Upper lobe of left lung (tissue), 6 donors: ENCODE results near the gene NBEAL2. TPM values are rescaled to one million over a fixed set of nuclear protein-coding genes. Genes with fewer than 3 reads are reported as not detected.

Source experiments
- ATAC-seq, 2 donors: fragments of 200-7000 bp; cut with Tn5 transposase; one replicate each; pipeline ENCODE4 v1.9.1; 2022; ENCODE audit warnings: mild to moderate bottlenecking in 2 of 2, moderate library complexity in 2 of 2; ENCODE audit not compliant: low FRiP score in 2 of 2
- DNase-seq, 2 donors: peaks; one replicate each; pipeline ENCODE4 v3.0.0-alpha.2; 2019 to 2020
- H3K27ac ChIP-seq, 4 donors: fragments of 200-600 bp; sonication (generic); one replicate each; pipeline ENCODE4 v1.5.1; 2016 to 2019
- H3K27me3 ChIP-seq, 4 donors: fragments of 200-600 bp; sonication (generic); one replicate each; pipeline ENCODE4 v1.5.1; 2017 to 2019
- H3K36me3 ChIP-seq, 4 donors: fragments of 200-600 bp; sonication (generic); one replicate each; pipeline ENCODE4 v1.5.1; 2016 to 2019
- H3K4me1 ChIP-seq, 4 donors: fragments of 200-600 bp; sonication (generic); one replicate each; pipeline ENCODE4 v1.5.1; 2018 to 2019
- H3K4me3 ChIP-seq, 4 donors: fragments of 200-600 bp; sonication (generic); one replicate each; pipeline ENCODE4 v1.5.1; 2017 to 2019; ENCODE audit warnings: mild to moderate bottlenecking in 2 of 4, moderate library complexity in 1 of 4
- H3K9me3 ChIP-seq, 4 donors: fragments of 200-600 bp; sonication (generic); one replicate each; pipeline ENCODE4 v1.5.1; 2018 to 2019
- CTCF ChIP-seq, 6 experiments: fragments of 450-650 bp in 4 of 6; fragments of 200-600 bp in 2 of 6; sonication (generic) in 2 of 6; IDR thresholded peaks; one replicate each; pipeline ENCODE4 v1.5.1; 2016 to 2019; ENCODE audit warnings: antibody characterized with exemption in 6 of 6
- EP300 ChIP-seq, 4 donors: sonication (generic); formaldehyde crosslinking; IDR thresholded peaks; one replicate each; pipeline ENCODE4 v1.5.1; 2017; ENCODE audit warnings: antibody characterized with exemption in 4 of 4, control low read depth in 2 of 4
- POLR2A ChIP-seq, 4 donors: fragments of 450-650 bp; IDR thresholded peaks; one replicate each; pipeline ENCODE4 v1.5.1; 2016 to 2017; ENCODE audit warnings: antibody characterized with exemption in 4 of 4, mild to moderate bottlenecking in 2 of 4
- POLR2AphosphoS5 ChIP-seq, 2 donors: sonication (generic); formaldehyde crosslinking; IDR thresholded peaks; one replicate each; pipeline ENCODE4 v1.5.1; 2017; ENCODE audit warnings: antibody characterized with exemption in 2 of 2
- WGBS, 2 donors: methylation state at CpG; one replicate each; pipeline ENCODE4 v1.1.5; 2017 to 2018; 5-methylcytosine and 5-hydroxymethylcytosine counted together
- total RNA-seq, 6 donors: library from RNA; depleted of rRNA in 4 of 6; stranded (reverse); fragments of >200 nt in 4 of 6; gene quantifications; one replicate each; pipeline versions ENCODE4 v1.1.0 to v1.2.1, GENCODE V29; 2016 to 2021
- donor health status: DM: no; HTN: no; CAD: no; lungs with moderate emphysema.
- donor health status: DM: no; HTN: yes; CAD: no; lungs with severe emphysema.

The NBEAL2 gene
- total RNA-seq, 6 donors from 2014 or later = 94.7 to 436 (median 163) TPM

GRCh38 chr3:46957092-46957820 lies 22.2 kb upstream of the NBEAL2 start:
- Histone ChIP-seq H3K27ac (peak overlapping the region in 2 of 4 donors; percentile 34 to 49), H3K9me3 (no peaks in the 10 kb centered on the region), H3K27me3 (no peaks in the 10 kb centered on the region), H3K36me3 (no peaks in the 10 kb centered on the region), H3K4me1 (peaks cover 85 to 90% (median 87%) of the 10 kb centered on the region in 4 donors), H3K4me3 (no peak overlapping the region)
- ATAC-seq (no peak), DNase-seq (no peak)
- TF ChIP-seq POLR2AphosphoS5 (IDR thresholded peaks at IDR 0.05) (no peak), EP300 (IDR thresholded peaks at IDR 0.05) (no peak), POLR2A (IDR thresholded peaks at IDR 0.05) (no peak), CTCF (IDR thresholded peaks at IDR 0.05) (no peak)
- 63 to 80% methylated on average over 11 of the region's 11 CpGs for WGBS, 2 donors

- H3K27ac ChIP-seq = peak overlapping the region; percentile 29 to 82 (median 74)
- WGBS, 2 donors = 82 to 88% methylated on average over 6 to 9 of the region's 9 CpGs
- TF ChIP-seq POLR2A (IDR thresholded peaks at IDR 0.05) (no peak), POLR2AphosphoS5 (IDR thresholded peaks at IDR 0.05) (no peak), EP300 (IDR thresholded peaks at IDR 0.05) (no peak), CTCF (IDR thresholded peaks at IDR 0.05) (no peak)
- no peak for ATAC-seq
- no peak overlapping the region for H3K4me3 ChIP-seq
- H3K27me3 ChIP-seq = no peaks in the 10 kb centered on the region
- H3K36me3 ChIP-seq = no peaks in the 10 kb centered on the region
- DNase-seq = no peak
- H3K9me3 ChIP-seq = no peaks in the 10 kb centered on the region
- H3K4me1 ChIP-seq = peaks cover 78 to 88% (median 82%) of the 10 kb centered on the region in 4 donors
These were observed 20.9 kb upstream of the NBEAL2 start for GRCh38 chr3:46958467-46959160.

GRCh38 chr3:46959161-46959511 lies 20.3 kb upstream of the NBEAL2 start:
- peak overlapping the region; percentile 29 to 82 (median 74) for H3K27ac ChIP-seq
- no peaks in the 10 kb centered on the region for H3K27me3 ChIP-seq
- H3K36me3 ChIP-seq = no peaks in the 10 kb centered on the region
- ATAC-seq (peak in 1 of 2 donors; percentile 23), DNase-seq (peak in 1 of 2 donors; percentile 21)
- 63 to 75% methylated on average over 2 to 6 of the region's 6 CpGs for WGBS, 2 donors
- TF ChIP-seq CTCF (IDR thresholded peaks at IDR 0.05) = no peak
- H3K4me3 ChIP-seq = no peak overlapping the region
- H3K4me1 ChIP-seq = peaks cover 72 to 83% (median 78%) of the 10 kb centered on the region in 4 donors
- no peaks in the 10 kb centered on the region for H3K9me3 ChIP-seq

- ATAC-seq (peak; percentile 54 to 57), DNase-seq (no peak)
- WGBS, 2 donors = 34 to 36% methylated on average over 4 of the region's 4 CpGs
- no peaks in the 10 kb centered on the region for H3K36me3 ChIP-seq
- H3K27ac ChIP-seq = peak overlapping the region; percentile 29 to 82 (median 74)
- no peaks in the 10 kb centered on the region for H3K9me3 ChIP-seq
- peaks cover 68 to 78% (median 74%) of the 10 kb centered on the region in 4 donors for H3K4me1 ChIP-seq
- TF ChIP-seq POLR2AphosphoS5 (IDR thresholded peaks at IDR 0.05) (no peak), CTCF (IDR thresholded peaks at IDR 0.05) (no peak)
- no peak overlapping the region for H3K4me3 ChIP-seq
- no peaks in the 10 kb centered on the region for H3K27me3 ChIP-seq
These were observed 19.3 kb upstream of the NBEAL2 start for GRCh38 chr3:46960081-46960701.
